ENCODE measurements around the gene GPR173. TPM values are rescaled to one million over a fixed set of nuclear protein-coding genes. Genes with fewer than 3 reads are reported as not detected.

Gene GPR173
- total RNA-seq, 2 experiments from 2014 or later: not detected

GRCh38 chrX:53075011-53075410 lies 26.4 kb downstream of the GPR173 start:
- no peaks in the 10 kb centered on the region for H3K27me3 Mint-ChIP-seq
- H3K4me1 Mint-ChIP-seq: peaks cover 13% of the 10 kb centered on the region
- no peaks in the 10 kb centered on the region for H3K9me3 Mint-ChIP-seq
- no peaks in the 10 kb centered on the region for H3K36me3 Mint-ChIP-seq (ENCODE audit: low read depth)
- CTCF ChIA-PET: no interaction called here
- DNase-seq: no peak
- H3K4me3 Mint-ChIP-seq: no peak overlapping the region
- POLR2A ChIA-PET: no interaction called here
- H3K27ac Mint-ChIP-seq: no peak overlapping the region

GRCh38 chrX:53076671-53077070 lies 28.1 kb downstream of the GPR173 start:
- Mint-ChIP-seq H3K36me3 (ENCODE audit: low read depth) (no peaks in the 10 kb centered on the region), H3K4me1 (peaks cover 17% of the 10 kb centered on the region), H3K27me3 (no peaks in the 10 kb centered on the region), H3K4me3 (no peak overlapping the region), H3K9me3 (no peaks in the 10 kb centered on the region), H3K27ac (no peak overlapping the region)
- CTCF ChIA-PET: no interaction called here
- no peak for DNase-seq
- POLR2A ChIA-PET: no interaction called here

DNA sequence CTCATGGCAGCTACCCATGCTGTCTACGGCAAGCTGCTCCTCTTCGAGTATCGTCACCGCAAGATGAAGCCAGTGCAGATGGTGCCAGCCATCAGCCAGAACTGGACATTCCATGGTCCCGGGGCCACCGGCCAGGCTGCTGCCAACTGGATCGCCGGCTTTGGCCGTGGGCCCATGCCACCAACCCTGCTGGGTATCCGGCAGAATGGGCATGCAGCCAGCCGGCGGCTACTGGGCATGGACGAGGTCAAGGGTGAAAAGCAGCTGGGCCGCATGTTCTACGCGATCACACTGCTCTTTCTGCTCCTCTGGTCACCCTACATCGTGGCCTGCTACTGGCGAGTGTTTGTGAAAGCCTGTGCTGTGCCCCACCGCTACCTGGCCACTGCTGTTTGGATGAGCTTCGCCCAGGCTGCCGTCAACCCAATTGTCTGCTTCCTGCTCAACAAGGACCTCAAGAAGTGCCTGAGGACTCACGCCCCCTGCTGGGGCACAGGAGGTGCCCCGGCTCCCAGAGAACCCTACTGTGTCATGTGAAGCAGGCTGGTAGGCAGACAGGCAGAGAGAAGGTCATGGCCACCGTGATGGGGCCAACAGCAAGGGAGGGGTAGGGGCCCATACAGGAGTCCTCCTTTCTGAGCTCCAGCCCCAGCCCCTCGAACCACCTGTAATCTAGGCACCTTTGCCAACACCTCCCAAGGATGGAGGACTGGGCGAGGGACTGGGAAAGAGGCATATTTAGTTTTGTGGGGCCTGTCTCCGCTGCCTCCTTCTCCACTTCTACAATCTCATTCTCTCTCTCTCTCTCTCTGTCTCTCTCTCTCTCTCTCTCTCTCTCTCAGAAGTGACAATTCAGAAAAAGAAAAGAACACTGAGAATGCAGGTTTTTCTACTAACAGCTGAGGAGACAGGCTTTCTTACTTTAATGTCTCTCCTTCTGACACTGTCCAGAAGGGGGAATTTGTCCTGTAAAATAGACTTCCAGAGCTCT lies 28.9 kb downstream of the GPR173 start:
- Mint-ChIP-seq H3K27me3 (no peaks in the 10 kb centered on the region), H3K27ac (no peak overlapping the region), H3K36me3 (ENCODE audit: low read depth) (no peaks in the 10 kb centered on the region), H3K4me3 (no peak overlapping the region), H3K9me3 (no peaks in the 10 kb centered on the region), H3K4me1 (peaks cover 11% of the 10 kb centered on the region)
- POLR2A ChIA-PET: interaction anchor here (0.7 kb wide), 1 partner anchor 640 kb away, joined by 3 read pairs; no protein-coding TSS in a partner anchor
- DNase-seq: no peak
- CTCF ChIA-PET: no interaction called here

DNA sequence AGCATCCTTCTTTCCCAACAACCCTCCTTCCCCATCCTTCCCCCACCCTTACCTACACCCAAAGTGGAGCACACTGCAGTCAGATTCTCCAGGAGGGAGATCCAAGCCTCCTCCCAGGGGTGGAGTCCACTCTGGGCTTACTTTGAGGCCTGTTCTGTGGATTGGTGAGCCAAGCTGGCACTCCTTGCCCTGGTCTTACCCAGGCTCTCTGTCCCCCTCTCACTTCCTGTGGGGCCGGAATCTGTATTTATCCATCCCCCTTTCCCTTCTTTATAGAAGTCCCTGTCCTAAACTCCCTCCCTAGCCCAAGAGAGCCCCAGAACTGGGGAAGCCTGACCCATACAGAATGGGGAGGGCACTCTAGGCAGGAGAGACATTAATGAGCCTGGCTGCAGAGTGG lies 30.4 kb downstream of the GPR173 start:
- CTCF ChIA-PET: no interaction called here

DNA sequence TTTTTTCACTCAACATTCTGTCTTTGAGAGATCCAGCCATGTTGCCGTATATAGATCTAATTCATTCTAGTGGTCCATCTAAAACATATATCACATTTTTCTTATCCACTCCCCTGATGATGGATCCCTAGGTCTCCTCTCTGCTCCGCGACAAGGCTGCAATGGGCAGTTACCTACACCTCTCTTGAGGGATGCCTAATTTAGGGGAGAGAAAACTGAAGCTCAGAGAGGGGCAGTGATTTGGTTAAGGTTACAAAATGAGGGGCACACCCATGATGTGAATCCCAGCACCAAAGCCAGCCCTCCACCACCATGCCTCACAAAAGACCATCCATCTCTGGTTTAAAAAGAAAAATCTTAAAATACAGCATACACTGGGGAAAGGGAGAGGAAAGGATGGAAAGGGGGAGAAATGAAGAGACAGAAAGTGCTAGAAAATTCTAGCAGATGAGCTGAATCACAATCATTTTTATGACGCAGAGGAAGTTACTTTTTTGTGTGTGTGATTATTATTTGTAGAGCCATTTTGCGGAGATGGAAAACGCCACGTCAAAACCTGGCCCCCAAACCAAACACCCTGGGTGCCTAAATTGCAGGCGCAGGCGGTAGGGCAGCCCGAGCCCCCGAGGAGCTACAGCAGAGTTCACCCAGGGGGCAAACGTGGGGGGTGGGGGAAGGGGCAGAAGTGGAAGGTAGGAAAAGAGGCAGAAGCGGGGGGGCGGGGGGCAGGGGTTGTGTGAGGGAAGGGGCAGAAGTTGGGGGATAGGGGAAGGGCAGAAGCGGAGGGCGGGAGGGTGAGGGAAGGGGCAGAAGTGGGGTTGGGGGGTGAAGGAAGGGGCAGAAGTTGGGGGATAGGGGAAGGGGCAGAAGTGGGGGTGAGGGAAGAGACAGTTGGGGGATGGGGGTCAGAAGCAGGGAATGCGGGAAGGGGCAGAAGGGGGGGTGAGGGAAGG lies 32.3 kb downstream of the GPR173 start:
- POLR2A ChIA-PET: interaction anchor here (0.9 to 2.2 kb wide), 5 partner anchors 9 to 207 kb away, joined by 3 to 13 read pairs (median 8); partner anchors contain the start of gene KANTR
- DNase-seq: no peak
- Mint-ChIP-seq H3K4me3 (peak overlapping the region; percentile 78), H3K9me3 (no peaks in the 10 kb centered on the region), H3K27ac (peak overlapping the region; percentile 77), H3K4me1 (peaks cover 36% of the 10 kb centered on the region), H3K27me3 (no peaks in the 10 kb centered on the region), H3K36me3 (ENCODE audit: low read depth) (peaks cover 25% of the 10 kb centered on the region)
- CTCF ChIA-PET: interaction anchor here (1.2 kb wide), 1 partner anchor 146 kb away, joined by 4 read pairs; no protein-coding TSS in a partner anchor

More for the DNA sequence above, 30.4 kb downstream of the GPR173 start:
- Mint-ChIP-seq H3K4me1 (peaks cover 20% of the 10 kb centered on the region), H3K9me3 (no peaks in the 10 kb centered on the region), H3K4me3 (no peak overlapping the region), H3K27me3 (no peaks in the 10 kb centered on the region), H3K27ac (no peak overlapping the region), H3K36me3 (ENCODE audit: low read depth) (peaks cover 7% of the 10 kb centered on the region)
- DNase-seq: no peak
- POLR2A ChIA-PET: no interaction called here

GRCh38 chrX:53081925-53082772 lies 33.6 kb downstream of the GPR173 start, which contains the start of gene TSPYL2:
TSS of gene TSPYL2 (plus strand) at chrX:53082367. CDS start at chrX:53082499, 132 bp downstream.
- DNase-seq: peak; percentile 93
- H3K9me3 Mint-ChIP-seq: no peaks in the 10 kb centered on the region
- no peaks in the 10 kb centered on the region for H3K27me3 Mint-ChIP-seq
- H3K4me1 Mint-ChIP-seq: peaks cover 40% of the 10 kb centered on the region
- CTCF ChIA-PET: interaction anchor here (0.6 to 1.2 kb wide), 3 partner anchors 9 to 147 kb away, joined by 4 read pairs; no protein-coding TSS in a partner anchor
- peaks cover 30% of the 10 kb centered on the region for H3K36me3 Mint-ChIP-seq (ENCODE audit: low read depth)
- POLR2A ChIA-PET: interaction anchor here (0.9 to 2.2 kb wide), 8 partner anchors 9 to 1101 kb away, joined by 3 to 13 read pairs (median 5); partner anchors contain the start of genes FAM120C and KANTR
- H3K27ac Mint-ChIP-seq: peak within 1 kb of the TSS; percentile 82
- H3K4me3 Mint-ChIP-seq: peak within 1 kb of the TSS; percentile 81

GRCh38 chrX:53082773-53083616 lies 34.4 kb downstream of the GPR173 start:
- Mint-ChIP-seq H3K4me1 (peaks cover 48% of the 10 kb centered on the region), H3K27me3 (no peaks in the 10 kb centered on the region), H3K4me3 (peak overlapping the region; percentile 81), H3K27ac (peak overlapping the region; percentile 72), H3K9me3 (no peaks in the 10 kb centered on the region), H3K36me3 (ENCODE audit: low read depth) (peaks cover 30% of the 10 kb centered on the region)
- ChIA-PET POLR2A (interaction anchor here (1.1 to 2.2 kb wide), 5 partner anchors 10 to 1100 kb away, joined by 3 to 13 read pairs (median 8); partner anchors contain the start of genes FAM120C and KANTR), CTCF (interaction anchor here (0.6 to 1.1 kb wide), 2 partner anchors 10 to 11 kb away, joined by 4 read pairs; no protein-coding TSS in a partner anchor)
- no peak for DNase-seq

- H3K9me3 Mint-ChIP-seq: no peaks in the 10 kb centered on the region
- peaks cover 30% of the 10 kb centered on the region for H3K36me3 Mint-ChIP-seq (ENCODE audit: low read depth)
- no peaks in the 10 kb centered on the region for H3K27me3 Mint-ChIP-seq
- POLR2A ChIA-PET: no interaction called here
- CTCF ChIA-PET: no interaction called here
- H3K27ac Mint-ChIP-seq: no peak overlapping the region
- H3K4me1 Mint-ChIP-seq: peaks cover 60% of the 10 kb centered on the region
- no peak for DNase-seq
- peak overlapping the region; percentile 81 for H3K4me3 Mint-ChIP-seq
These were observed 35.5 kb downstream of the GPR173 start for GRCh38 chrX:53084043-53084570.

- ChIA-PET CTCF (no interaction called here), POLR2A (no interaction called here)
- Mint-ChIP-seq H3K36me3 (ENCODE audit: low read depth) (peaks cover 30% of the 10 kb centered on the region), H3K4me3 (no peak overlapping the region), H3K27me3 (no peaks in the 10 kb centered on the region), H3K27ac (no peak overlapping the region), H3K9me3 (no peaks in the 10 kb centered on the region), H3K4me1 (peaks cover 63% of the 10 kb centered on the region)
- no peak for DNase-seq
These were observed 36.3 kb downstream of the GPR173 start for GRCh38 chrX:53084863-53085262.

DNA sequence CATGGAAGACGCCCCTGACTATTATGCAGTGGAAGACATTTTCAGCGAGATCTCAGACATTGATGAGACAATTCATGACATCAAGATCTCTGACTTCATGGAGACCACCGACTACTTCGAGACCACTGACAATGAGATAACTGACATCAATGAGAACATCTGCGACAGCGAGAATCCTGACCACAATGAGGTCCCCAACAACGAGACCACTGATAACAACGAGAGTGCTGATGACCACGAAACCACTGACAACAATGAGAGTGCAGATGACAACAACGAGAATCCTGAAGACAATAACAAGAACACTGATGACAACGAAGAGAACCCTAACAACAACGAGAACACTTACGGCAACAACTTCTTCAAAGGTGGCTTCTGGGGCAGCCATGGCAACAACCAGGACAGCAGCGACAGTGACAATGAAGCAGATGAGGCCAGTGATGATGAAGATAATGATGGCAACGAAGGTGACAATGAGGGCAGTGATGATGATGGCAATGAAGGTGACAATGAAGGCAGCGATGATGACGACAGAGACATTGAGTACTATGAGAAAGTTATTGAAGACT lies 37.2 kb downstream of the GPR173 start:
- CTCF ChIA-PET: no interaction called here
- no peaks in the 10 kb centered on the region for H3K9me3 Mint-ChIP-seq
- H3K27me3 Mint-ChIP-seq: no peaks in the 10 kb centered on the region
- H3K36me3 Mint-ChIP-seq (ENCODE audit: low read depth): peaks cover 30% of the 10 kb centered on the region
- no peak for DNase-seq
- H3K4me1 Mint-ChIP-seq: peaks cover 61% of the 10 kb centered on the region
- POLR2A ChIA-PET: no interaction called here
- H3K27ac Mint-ChIP-seq: peak overlapping the region; percentile 56
- no peak overlapping the region for H3K4me3 Mint-ChIP-seq

GRCh38 chrX:53086464-53086863 lies 37.9 kb downstream of the GPR173 start:
- DNase-seq: no peak
- H3K4me1 Mint-ChIP-seq: peaks cover 58% of the 10 kb centered on the region
- H3K36me3 Mint-ChIP-seq (ENCODE audit: low read depth): peaks cover 30% of the 10 kb centered on the region
- ChIA-PET CTCF (no interaction called here), POLR2A (no interaction called here)
- no peak overlapping the region for H3K4me3 Mint-ChIP-seq
- no peaks in the 10 kb centered on the region for H3K9me3 Mint-ChIP-seq
- H3K27ac Mint-ChIP-seq: peak overlapping the region; percentile 10
- H3K27me3 Mint-ChIP-seq: no peaks in the 10 kb centered on the region
